Astrocyte of the spinal cord (primary cell): Measurements from ENCODE around the gene CAMTA1.

Experiments
- DNase-seq: peaks from one replicate; pipeline ENCODE4 v3.0.0; 2011; ENCODE audit warnings: low read depth, low spot score
- H3K4me3 ChIP-seq: 2 replicates; pipeline ENCODE4 v1.5.1; 2011; ENCODE audit warnings: low read depth, mild to moderate bottlenecking, low read length, moderate library complexity
- CTCF ChIP-seq: IDR thresholded peaks from 2 replicates; pipeline ENCODE4 v1.5.1; 2012; ENCODE audit warnings: low read depth, mild to moderate bottlenecking, low read length, inconsistent platforms
- in situ Hi-C: cut with HindIII; loops from 2 replicates; pipeline ENCODE4 v1.10.0; 2017; ENCODE audit warnings: low sequenced_read_pairs

Gene CAMTA1

GRCh38 chr1:7224081-7224534 is 438.9 kb downstream of the CAMTA1 start:
- no peak overlapping the region for H3K4me3 ChIP-seq
- no peak for DNase-seq
- in situ Hi-C loops, result no loop called here
- TF ChIP-seq CTCF, result no peak

- DNase-seq, result no peak
- in situ Hi-C loops, result no loop called here
- TF ChIP-seq CTCF, result no peak
- no peak overlapping the region for H3K4me3 ChIP-seq
Measured at GRCh38 chr1:7224644-7225043, 439.4 kb downstream of the CAMTA1 start.

- H3K4me3 ChIP-seq, result no peak overlapping the region
- no peak for DNase-seq
- in situ Hi-C loops, result no loop called here
- TF ChIP-seq CTCF, result no peak
Measured at GRCh38 chr1:7225711-7226505, 440.7 kb downstream of the CAMTA1 start.

- in situ Hi-C loops, result no loop called here
- no peak overlapping the region for H3K4me3 ChIP-seq
- no peak for TF ChIP-seq CTCF
- no peak for DNase-seq
Measured at GRCh38 chr1:7227654-7228053, 442.4 kb downstream of the CAMTA1 start.

- H3K4me3 ChIP-seq, result no peak overlapping the region
- TF ChIP-seq CTCF, result no peak
- in situ Hi-C loops, result no loop called here
- no peak for DNase-seq
Measured at GRCh38 chr1:7228252-7228961, 443.2 kb downstream of the CAMTA1 start.

- no peak overlapping the region for H3K4me3 ChIP-seq
- in situ Hi-C loops, result no loop called here
- TF ChIP-seq CTCF, result no peak
- DNase-seq, result no peak
Measured at GRCh38 chr1:7229186-7229585, 443.9 kb downstream of the CAMTA1 start.
